GM10248 (cell line): ENCODE measurements around the gene AP3B2.
A peak's percentile ranks its signal among the peaks of the same experiment; 100 is the strongest.

Experiments
- CTCF ChIA-PET: fragments of 300-600 bp; sonication (Branson Sonifier 250); formaldehyde crosslinking; extraction: SDS; loops from one replicate; lab custom pipeline; 2021; ENCODE audit warnings: antibody characterized with exemption; lab: Yijun Ruan, JAX
- POLR2A ChIA-PET: fragments of 350-650 bp; sonication (Branson Sonifier 250); formaldehyde crosslinking; extraction: SDS; loops from one replicate; lab custom pipeline; 2020; ENCODE audit warnings: antibody characterized with exemption; lab: Yijun Ruan, JAX
- DNase-seq: peaks from one replicate; pipeline ENCODE4 v3.0.0; 2012; ENCODE audit errors: extremely low spot score
- CTCF ChIP-seq: IDR thresholded peaks from 2 replicates; pipeline ENCODE4 v1.5.1; 2012; ENCODE audit warnings: mild to moderate bottlenecking, low read depth; ENCODE audit errors: extremely low read depth, missing control alignments, control extremely low read depth

Gene AP3B2

GRCh38 chr15:82666606-82667005 is 43.1 kb downstream of the AP3B2 start:
- POLR2A ChIA-PET, result no interaction called here
- no peak for DNase-seq
- TF ChIP-seq CTCF, result no peak
- CTCF ChIA-PET, result no interaction called here

- CTCF ChIA-PET, result interaction anchor here (1.1 kb wide), 1 partner anchor 10 kb away, joined by 3 read pairs; no protein-coding TSS in a partner anchor
- no peak for TF ChIP-seq CTCF
- no peak for DNase-seq
- POLR2A ChIA-PET, result no interaction called here
Observed at GRCh38 chr15:82664021-82664420, 45.7 kb downstream of the AP3B2 start.

- DNase-seq, result peak; percentile 69
- ChIA-PET POLR2A (no interaction called here), CTCF (no interaction called here)
- no peak for TF ChIP-seq CTCF
Observed at GRCh38 chr15:82663186-82663600, 46.5 kb downstream of the AP3B2 start.

- ChIA-PET POLR2A (no interaction called here), CTCF (no interaction called here)
- no peak for TF ChIP-seq CTCF
- DNase-seq, result no peak
Observed at GRCh38 chr15:82662641-82663040, 47.0 kb downstream of the AP3B2 start.

GRCh38 chr15:82660378-82660777 is 49.3 kb downstream of the AP3B2 start:
- CTCF ChIA-PET, result no interaction called here
- POLR2A ChIA-PET, result no interaction called here
- TF ChIP-seq CTCF, result no peak

GRCh38 chr15:82656641-82657266 is 52.9 kb downstream of the AP3B2 start:
- POLR2A ChIA-PET, result no interaction called here
- DNase-seq, result no peak
- CTCF ChIA-PET, result no interaction called here
- TF ChIP-seq CTCF, result no peak

More at GRCh38 chr15:82660378-82660777, 49.3 kb downstream of the AP3B2 start:
- DNase-seq, result no peak

- CTCF ChIA-PET, result no interaction called here
Observed at GRCh38 chr15:82655606-82656005, 54.1 kb downstream of the AP3B2 start.

More at GRCh38 chr15:82655606-82656005, 54.1 kb downstream of the AP3B2 start:
- no peak for DNase-seq
- TF ChIP-seq CTCF, result no peak
- POLR2A ChIA-PET, result no interaction called here
